Activated CD4-positive, alpha-beta T cell treated with anti-CD3 and anti-CD28 coated beads for 24 hours (primary cell): Measurements from ENCODE around the gene FCGR3B.
"Not testable (repeated sequence)": the region's sequence is repeated elsewhere in the genome, so short reads cannot be mapped to it uniquely, and the experiment has no call there.

Source experiments
- DNase-seq, 2 donors: peaks; one replicate each; pipeline ENCODE4 v3.0.0-alpha.2; 2020; ENCODE audit warnings: low read depth in 2 of 2

Gene FCGR3B

GRCh38 chr1:161638251-161638993 is 7.4 kb upstream of the FCGR3B start:
- not testable (repeated sequence) for DNase-seq

- DNase-seq, result not testable (repeated sequence)
Observed at GRCh38 chr1:161636976-161637375, 6.0 kb upstream of the FCGR3B start.

GRCh38 chr1:161636189-161636782 is 5.3 kb upstream of the FCGR3B start:
- DNase-seq, result not testable (repeated sequence)

GRCh38 chr1:161634993-161635392 is 4.0 kb upstream of the FCGR3B start:
- DNase-seq, result not testable (repeated sequence)

GRCh38 chr1:161630128-161630742 is 741 bp downstream of the FCGR3B start:
- DNase-seq, result not testable (repeated sequence)

- DNase-seq, result not testable (repeated sequence)
Observed at GRCh38 chr1:161626445-161627146, 4.4 kb downstream of the FCGR3B start.

GRCh38 chr1:161624605-161625004 is 6.4 kb downstream of the FCGR3B start:
- DNase-seq, result not testable (repeated sequence)

- DNase-seq, result not testable (repeated sequence)
Observed at GRCh38 chr1:161623401-161624051, 7.5 kb downstream of the FCGR3B start.

GRCh38 chr1:161622054-161622453 is 8.9 kb downstream of the FCGR3B start:
- DNase-seq, result not testable (repeated sequence)

- DNase-seq, result peak; percentile 73 to 86
Observed at GRCh38 chr1:161621181-161622000, 9.6 kb downstream of the FCGR3B start.

- DNase-seq, result not testable (repeated sequence)
Observed at GRCh38 chr1:161620399-161620798, 10.6 kb downstream of the FCGR3B start.

- DNase-seq, result not testable (repeated sequence)
Observed at GRCh38 chr1:161618517-161618916, 12.5 kb downstream of the FCGR3B start.

GRCh38 chr1:161616417-161616816 is 14.6 kb downstream of the FCGR3B start:
- not testable (repeated sequence) for DNase-seq

GRCh38 chr1:161613142-161613514 is 17.8 kb downstream of the FCGR3B start:
- DNase-seq, result not testable (repeated sequence)

- peak; percentile 65 to 87 for DNase-seq
Observed at GRCh38 chr1:161612322-161613141, 18.4 kb downstream of the FCGR3B start.

- peak; percentile 3 to 15 for DNase-seq
Observed at GRCh38 chr1:161611866-161612321, 19.1 kb downstream of the FCGR3B start.

GRCh38 chr1:161610198-161610597 is 20.8 kb downstream of the FCGR3B start:
- DNase-seq, result not testable (repeated sequence)

- DNase-seq, result not testable (repeated sequence)
Observed at GRCh38 chr1:161606541-161607336, 24.2 kb downstream of the FCGR3B start.
